ENCODE data around the gene NFKBIE.

GRCh38 chr6:44263354-44264100 is 1.8 kb downstream of the NFKBIE start:
- TF ChIP-seq, protein P1, sequence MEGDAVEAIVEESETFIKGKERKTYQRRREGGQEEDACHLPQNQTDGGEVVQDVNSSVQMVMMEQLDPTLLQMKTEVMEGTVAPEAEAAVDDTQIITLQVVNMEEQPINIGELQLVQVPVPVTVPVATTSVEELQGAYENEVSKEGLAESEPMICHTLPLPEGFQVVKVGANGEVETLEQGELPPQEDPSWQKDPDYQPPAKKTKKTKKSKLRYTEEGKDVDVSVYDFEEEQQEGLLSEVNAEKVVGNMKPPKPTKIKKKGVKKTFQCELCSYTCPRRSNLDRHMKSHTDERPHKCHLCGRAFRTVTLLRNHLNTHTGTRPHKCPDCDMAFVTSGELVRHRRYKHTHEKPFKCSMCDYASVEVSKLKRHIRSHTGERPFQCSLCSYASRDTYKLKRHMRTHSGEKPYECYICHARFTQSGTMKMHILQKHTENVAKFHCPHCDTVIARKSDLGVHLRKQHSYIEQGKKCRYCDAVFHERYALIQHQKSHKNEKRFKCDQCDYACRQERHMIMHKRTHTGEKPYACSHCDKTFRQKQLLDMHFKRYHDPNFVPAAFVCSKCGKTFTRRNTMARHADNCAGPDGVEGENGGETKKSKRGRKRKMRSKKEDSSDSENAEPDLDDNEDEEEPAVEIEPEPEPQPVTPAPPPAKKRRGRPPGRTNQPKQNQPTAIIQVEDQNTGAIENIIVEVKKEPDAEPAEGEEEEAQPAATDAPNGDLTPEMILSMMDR (IDR thresholded peaks at IDR 0.05), result no peak
- no peak for TF ChIP-seq POLR2A (IDR thresholded peaks at IDR 0.05)

Data from thyroid gland (tissue), 4 donors.